Pancreas (tissue), 10 donors: Measurements from ENCODE around the gene HOMER2. TPM values are rescaled to one million over a fixed set of nuclear protein-coding genes. Genes with fewer than 3 reads are reported as not detected.
"Not testable (repeated sequence)": the region's sequence is repeated elsewhere in the genome, so short reads cannot be mapped to it uniquely, and the experiment has no call there.

ENCODE experiments used
- ATAC-seq, 4 donors: fragments of 200-7000 bp; cut with Tn5 transposase; one replicate each; pipeline versions ENCODE4 v1.8.0 to v1.9.1; 2020; ENCODE audit warnings: mild to moderate bottlenecking in 4 of 4, moderate library complexity in 4 of 4
- DNase-seq, 6 donors: peaks; one replicate each; pipeline ENCODE4 v3.0.0-alpha.2; 2020
- FAIRE-seq: peaks from 2 replicates; lab custom pipeline; 2012; peaks lifted over from hg19 to GRCh38; lab: Jason Lieb, UNC
- H3K27ac ChIP-seq, 4 donors: fragments of 200-600 bp; sonication (generic); 1 replicate in 3 of 4; 2 replicates in 1 of 4; pipeline versions ENCODE4 v1.5.0 to v1.8.0; 2020
- H3K27me3 ChIP-seq, 4 donors: fragments of 200-600 bp; one replicate each; pipeline ENCODE4 v1.8.0; 2021
- H3K36me3 ChIP-seq, 3 donors: fragments of 200-600 bp; sonication (generic) in 1 of 3; one replicate each; pipeline versions ENCODE4 v1.5.0 to v1.8.0; 2020 to 2021
- H3K4me1 ChIP-seq, 3 donors: fragments of 200-600 bp; one replicate each; pipeline ENCODE4 v1.8.0; 2021
- H3K4me3 ChIP-seq, 4 donors: fragments of 200-600 bp; sonication (generic) in 2 of 4; one replicate each; pipeline versions ENCODE4 v1.5.0 to v1.8.0; 2020 to 2021
- H3K9me3 ChIP-seq, 4 donors: fragments of 200-600 bp; one replicate each; pipeline ENCODE4 v1.8.0; 2021
- WGBS, 2 donors: extraction: QIAGEN DNeasy Blood & Tissue Kit; methylation state at CpG; one replicate each; pipeline ENCODE4 v1.1.7; 2013; 5-methylcytosine and 5-hydroxymethylcytosine counted together
- intact Hi-C, 3 donors: fragments of 100-400 bp; cut with DNase I; formaldehyde crosslinking; loops; one replicate each; pipeline versions ENCODE4 v1.11.1 to v1.14.2; 2022
- polyA plus RNA-seq, 2 donors: library from polyadenylated mRNA; stranded (reverse); fragments of 200-250 nt; gene quantifications; one replicate each; pipeline ENCODE4 v1.2.3, GENCODE V29; 2013
- total RNA-seq, 6 donors: library from RNA; stranded (reverse); fragmentation: NEBNext Ultra II Directional in 4 of 6; extraction: Animal tissue kit (Norgen Biotek cat#: 25700) in 4 of 6; gene quantifications; one replicate each; pipeline versions ENCODE4 v1.2.1 to v1.2.4, GENCODE V29; 2021 to 2023
- TF ChIP-seq, protein P1 (sequence below), 4 donors: fragments of 200-600 bp; sonication (generic) in 3 of 4; IDR thresholded peaks; one replicate each; pipeline versions ENCODE4 v1.5.0 to v1.8.0; 2021; ENCODE audit warnings: antibody characterized with exemption in 4 of 4
- donor health status: healthy with polysubstance abuse.
- donor health status: DM: no; HTN: no; CAD: no; lungs with moderate emphysema.
- donor health status: DM: no; HTN: no; CAD: no.
- donor health status: control.
- donor health status: control.
- donor health status: Bipolar disorder and iron deficiency.
- donor health status: DM: yes; HTN: yes; CAD: no.
- donor health status: DM: no; HTN: no; CAD: no.
- donor health status: DM: no; HTN: no; CAD: no.
- donor health status: DM: yes; HTN: yes; CAD: no.

HOMER2 gene
- total and polyA plus RNA-seq, 8 donors = 76.8 to 180 (median 139) TPM

DNA sequence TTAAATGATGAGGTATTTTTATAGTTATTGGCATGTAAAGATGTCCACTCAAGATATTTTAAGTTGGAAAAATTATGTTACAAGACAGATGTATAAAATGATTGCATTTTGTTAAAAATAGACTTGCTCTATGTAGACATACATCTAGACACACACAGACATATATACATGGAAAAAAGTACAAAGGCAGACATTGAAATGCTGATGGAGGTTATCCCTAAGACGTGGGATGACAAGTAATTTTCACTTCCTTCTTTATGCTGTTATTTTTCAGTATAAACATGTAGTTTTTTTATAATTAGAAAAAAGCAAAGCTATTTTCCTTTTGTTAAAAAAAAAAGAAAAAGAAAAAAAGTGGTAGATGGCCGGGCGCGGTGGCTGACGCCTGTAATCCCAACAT is 7.2 kb downstream of the HOMER2 start:
- no peak overlapping the region for H3K4me3 ChIP-seq
- peak overlapping the region in 1 of 4 donors; percentile 84 for H3K27ac ChIP-seq
- peaks cover 39 to 70% (median 39%) of the 10 kb centered on the region in 3 donors for H3K4me1 ChIP-seq
- ATAC-seq = no peak
- DNase-seq = peak in 1 of 6 donors; percentile 20
- no peak for FAIRE-seq
- no peaks in the 10 kb centered on the region for H3K36me3 ChIP-seq
- intact Hi-C loops = no loop called here
- H3K9me3 ChIP-seq = no peaks in the 10 kb centered on the region
- 85 to 88% methylated on average over 5 of the region's 5 CpGs for WGBS, 2 donors
- H3K27me3 ChIP-seq = no peaks in the 10 kb centered on the region
- TF ChIP-seq, protein P1, sequence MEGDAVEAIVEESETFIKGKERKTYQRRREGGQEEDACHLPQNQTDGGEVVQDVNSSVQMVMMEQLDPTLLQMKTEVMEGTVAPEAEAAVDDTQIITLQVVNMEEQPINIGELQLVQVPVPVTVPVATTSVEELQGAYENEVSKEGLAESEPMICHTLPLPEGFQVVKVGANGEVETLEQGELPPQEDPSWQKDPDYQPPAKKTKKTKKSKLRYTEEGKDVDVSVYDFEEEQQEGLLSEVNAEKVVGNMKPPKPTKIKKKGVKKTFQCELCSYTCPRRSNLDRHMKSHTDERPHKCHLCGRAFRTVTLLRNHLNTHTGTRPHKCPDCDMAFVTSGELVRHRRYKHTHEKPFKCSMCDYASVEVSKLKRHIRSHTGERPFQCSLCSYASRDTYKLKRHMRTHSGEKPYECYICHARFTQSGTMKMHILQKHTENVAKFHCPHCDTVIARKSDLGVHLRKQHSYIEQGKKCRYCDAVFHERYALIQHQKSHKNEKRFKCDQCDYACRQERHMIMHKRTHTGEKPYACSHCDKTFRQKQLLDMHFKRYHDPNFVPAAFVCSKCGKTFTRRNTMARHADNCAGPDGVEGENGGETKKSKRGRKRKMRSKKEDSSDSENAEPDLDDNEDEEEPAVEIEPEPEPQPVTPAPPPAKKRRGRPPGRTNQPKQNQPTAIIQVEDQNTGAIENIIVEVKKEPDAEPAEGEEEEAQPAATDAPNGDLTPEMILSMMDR (IDR thresholded peaks at IDR 0.05) = no peak

DNA sequence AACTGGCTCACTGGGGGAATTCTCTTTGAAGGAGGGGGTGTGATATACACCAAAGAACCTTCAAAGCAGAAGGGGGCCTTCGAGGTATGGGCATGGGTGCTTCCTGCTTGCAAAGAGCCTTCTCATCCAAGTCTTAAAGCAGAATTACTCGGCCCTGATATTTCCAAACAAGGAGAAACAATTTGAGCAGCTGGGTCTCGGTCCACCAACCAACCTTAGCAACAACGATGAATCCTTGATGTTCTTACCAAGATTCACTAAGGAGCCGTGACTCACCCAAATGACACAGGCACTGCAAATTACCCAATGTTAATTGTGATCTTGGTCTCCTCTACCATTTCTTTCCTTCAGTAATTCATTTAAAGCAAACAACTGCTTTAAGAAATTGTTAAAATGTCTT is 7.7 kb downstream of the HOMER2 start:
- peak in 1 of 6 donors; percentile 9 for DNase-seq
- H3K9me3 ChIP-seq = no peaks in the 10 kb centered on the region
- H3K36me3 ChIP-seq = no peaks in the 10 kb centered on the region
- peaks cover 39 to 70% (median 40%) of the 10 kb centered on the region in 3 donors for H3K4me1 ChIP-seq
- intact Hi-C loops = no loop called here
- no peak for FAIRE-seq
- no peak overlapping the region for H3K4me3 ChIP-seq
- TF ChIP-seq, protein P1 (IDR thresholded peaks at IDR 0.05) = no peak
- no peaks in the 10 kb centered on the region for H3K27me3 ChIP-seq
- peak overlapping the region in 2 of 4 donors; percentile 75 to 84 for H3K27ac ChIP-seq
- ATAC-seq = no peak
- 42 to 49% methylated on average over 5 of the region's 5 CpGs for WGBS, 2 donors

DNA sequence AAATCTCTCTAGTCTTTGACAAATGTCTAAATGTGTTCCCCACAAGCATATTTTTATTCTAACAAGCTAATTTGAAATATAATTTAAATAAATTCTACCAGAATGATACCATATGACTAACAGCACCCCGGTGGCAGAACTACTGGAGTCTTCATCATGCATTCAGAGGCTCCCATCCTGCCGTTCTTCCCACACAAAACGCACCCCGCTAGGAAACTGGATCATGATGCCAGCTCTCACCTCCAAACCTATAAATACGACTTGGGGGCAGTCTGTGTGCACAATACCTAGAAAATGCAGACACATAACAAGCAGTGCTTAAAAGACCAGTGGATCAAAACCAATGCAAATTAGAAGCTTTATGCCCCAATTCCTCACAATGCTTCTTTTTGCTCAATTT is 8.5 kb downstream of the HOMER2 start:
- Histone ChIP-seq H3K9me3 (no peaks in the 10 kb centered on the region), H3K4me1 (peaks cover 39 to 63% (median 41%) of the 10 kb centered on the region in 3 donors), H3K27me3 (no peaks in the 10 kb centered on the region), H3K4me3 (no peak overlapping the region), H3K27ac (peak overlapping the region in 3 of 4 donors; percentile 32 to 84 (median 75)), H3K36me3 (no peaks in the 10 kb centered on the region)
- ATAC-seq (no peak), FAIRE-seq (no peak), DNase-seq (no peak)
- TF ChIP-seq, protein P1 (IDR thresholded peaks at IDR 0.05) = no peak
- intact Hi-C loops = no loop called here
- WGBS, 2 donors = 53 to 62% methylated on average over 5 of the region's 5 CpGs

DNA sequence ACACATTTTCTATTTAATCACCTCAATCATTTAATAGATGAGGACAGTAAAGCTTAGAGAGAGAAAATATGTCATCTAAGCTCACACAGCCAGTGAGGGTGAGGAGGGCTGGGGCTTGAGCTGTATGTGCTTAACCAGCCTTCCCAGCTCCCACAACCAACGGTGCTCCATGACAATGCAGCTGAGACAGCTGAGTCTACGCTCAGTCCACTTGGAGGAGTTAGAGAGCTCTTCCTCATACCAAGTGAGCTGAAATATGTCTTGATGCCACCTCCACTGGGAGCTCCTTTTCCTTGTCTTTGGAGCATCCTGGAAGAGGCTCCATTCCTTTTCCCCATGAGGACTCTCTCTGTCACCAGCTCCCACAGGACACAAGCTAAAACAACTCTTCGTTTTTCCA is 9.3 kb downstream of the HOMER2 start:
- no peaks in the 10 kb centered on the region for H3K9me3 ChIP-seq
- H3K4me1 ChIP-seq = peaks cover 39 to 62% (median 48%) of the 10 kb centered on the region in 3 donors
- 46 to 55% methylated on average over 3 of the region's 3 CpGs for WGBS, 2 donors
- intact Hi-C loops = no loop called here
- peak overlapping the region in 3 of 4 donors; percentile 32 to 84 (median 75) for H3K27ac ChIP-seq
- FAIRE-seq = no peak
- no peak overlapping the region for H3K4me3 ChIP-seq
- H3K27me3 ChIP-seq = no peaks in the 10 kb centered on the region
- ATAC-seq = peak; percentile 39 to 67 (median 50)
- no peaks in the 10 kb centered on the region for H3K36me3 ChIP-seq
- peak in 1 of 6 donors; percentile 39 for DNase-seq
- TF ChIP-seq, protein P1 (IDR thresholded peaks at IDR 0.05) = no peak

DNA sequence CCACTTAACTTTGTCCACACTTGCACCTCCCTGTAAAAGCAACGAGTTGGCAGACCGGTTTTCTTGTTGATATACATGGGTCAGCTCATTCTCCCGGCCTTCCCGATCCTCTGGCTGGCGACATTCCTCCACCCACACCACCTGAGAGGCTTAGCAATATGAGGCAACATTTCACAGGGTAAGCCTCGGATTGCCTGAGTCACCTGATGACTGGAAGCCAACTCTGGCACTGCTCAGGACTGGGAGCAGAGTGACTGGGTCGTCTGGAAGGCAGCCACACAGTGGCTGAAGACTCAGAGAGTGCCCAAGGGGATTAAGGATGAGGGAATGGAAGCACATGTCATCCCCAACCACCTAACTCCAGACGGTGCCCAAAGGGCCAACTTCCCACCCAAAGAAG is 9.8 kb downstream of the HOMER2 start:
- peak overlapping the region; percentile 11 to 84 (median 54) for H3K27ac ChIP-seq
- TF ChIP-seq, protein P1 (IDR thresholded peaks at IDR 0.05) = no peak

DNA sequence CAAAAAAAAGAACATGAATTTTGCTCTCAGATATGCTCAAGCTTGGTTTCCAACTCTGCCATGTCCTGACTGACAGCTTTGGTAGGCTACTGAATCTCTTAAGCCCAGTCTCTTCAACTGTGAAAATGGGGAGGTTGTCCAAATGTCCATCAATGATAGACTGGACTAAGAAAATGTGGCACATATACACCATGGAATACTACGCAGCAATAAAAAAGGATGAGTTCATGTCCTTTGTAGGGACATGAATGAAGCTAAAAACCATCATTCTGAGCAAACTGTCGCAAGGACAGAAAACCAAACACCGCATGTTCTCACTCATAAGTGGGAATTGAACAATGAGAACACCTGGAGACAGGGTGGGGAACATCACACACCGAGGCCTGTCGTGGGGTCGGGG is 12.8 kb downstream of the HOMER2 start:
- H3K36me3 ChIP-seq, H3K4me3 ChIP-seq, ATAC-seq, DNase-seq, FAIRE-seq, intact Hi-C loops, H3K27me3 ChIP-seq, H3K27ac ChIP-seq, H3K9me3 ChIP-seq: not testable (repeated sequence)
- 84 to 88% methylated on average over 6 of the region's 6 CpGs for WGBS, 2 donors
- peaks cover 57 to 83% (median 77%) of the 10 kb centered on the region in 3 donors for H3K4me1 ChIP-seq

More for the DNA sequence above, 9.8 kb downstream of the HOMER2 start:
- FAIRE-seq (no peak), DNase-seq (peak; percentile 74 to 95 (median 91)), ATAC-seq (peak; percentile 91 to 97 (median 93))
- intact Hi-C loops = no loop called here
- WGBS, 2 donors = 18 to 19% methylated on average over 8 of the region's 8 CpGs
- no peaks in the 10 kb centered on the region for H3K27me3 ChIP-seq
- H3K4me1 ChIP-seq = peaks cover 41 to 63% (median 53%) of the 10 kb centered on the region in 3 donors
- no peak overlapping the region for H3K4me3 ChIP-seq
- no peaks in the 10 kb centered on the region for H3K36me3 ChIP-seq
- no peaks in the 10 kb centered on the region for H3K9me3 ChIP-seq
